C4-2B (cell line): ENCODE results near the gene SEMA5B.

Experiments used
- CTCF ChIP-seq: fragments of 450-650 bp; conservative IDR thresholded peaks from 2 replicates; pipeline ENCODE4 v1.5.1; 2017; ENCODE audit warnings: mild to moderate bottlenecking
- ZFX ChIP-seq: fragments of 450-650 bp; IDR thresholded peaks from 2 replicates; pipeline ENCODE4 v1.6.1; 2017

GRCh38 chr3:123004201-123004918 is 23.2 kb downstream of the SEMA5B start:
- TF ChIP-seq ZFX (no peak), CTCF (no peak)
